ENCODE data around the gene RBBP8NL.
A peak's percentile ranks its signal among the peaks of the same experiment; 100 is the strongest.
"Not testable (repeated sequence)": the region's sequence is repeated elsewhere in the genome, so short reads cannot be mapped to it uniquely, and the experiment has no call there.

Gene RBBP8NL

DNA sequence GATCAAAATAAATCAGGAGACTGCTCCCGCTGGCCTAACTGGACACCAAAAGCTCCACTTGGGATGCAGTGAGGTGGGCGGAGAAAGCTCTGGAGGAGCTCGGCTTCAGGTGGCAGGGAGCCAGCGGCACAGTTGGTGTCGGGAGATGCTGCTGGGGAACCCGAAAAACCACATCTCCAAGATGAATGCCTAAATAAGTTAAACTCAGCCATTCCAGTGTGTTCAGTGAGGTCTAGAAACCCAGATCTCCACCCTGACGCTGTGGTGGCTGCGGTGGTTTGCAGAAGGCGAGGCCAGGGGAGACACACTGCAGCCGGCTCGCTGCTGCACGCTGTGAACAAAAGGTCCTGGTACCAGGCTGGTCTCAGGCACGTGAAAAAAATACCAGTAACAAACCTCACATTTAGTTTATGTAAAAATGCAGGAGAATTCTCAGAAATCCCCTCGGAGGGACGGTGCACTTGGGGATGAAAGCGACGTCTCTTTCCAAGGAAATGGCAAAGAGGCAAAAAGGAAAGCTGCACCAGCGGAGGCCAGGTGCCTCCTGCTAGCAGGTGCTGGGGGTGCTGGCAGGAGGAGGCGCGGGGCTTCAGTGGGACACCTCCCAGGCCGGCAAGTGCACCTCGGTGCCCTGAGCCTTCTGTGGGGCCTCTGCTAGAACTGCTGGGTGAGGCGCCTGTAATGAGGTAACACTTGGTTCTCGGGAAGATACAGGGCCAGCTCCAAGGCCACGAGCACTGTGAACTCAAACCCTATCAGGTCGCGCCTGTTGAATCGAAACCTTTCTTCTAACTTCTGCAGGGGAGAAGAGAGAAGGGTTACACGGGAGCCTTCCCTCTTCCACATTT is 36.8 kb downstream of the RBBP8NL start:
- DNase-seq, result no peak

DNA sequence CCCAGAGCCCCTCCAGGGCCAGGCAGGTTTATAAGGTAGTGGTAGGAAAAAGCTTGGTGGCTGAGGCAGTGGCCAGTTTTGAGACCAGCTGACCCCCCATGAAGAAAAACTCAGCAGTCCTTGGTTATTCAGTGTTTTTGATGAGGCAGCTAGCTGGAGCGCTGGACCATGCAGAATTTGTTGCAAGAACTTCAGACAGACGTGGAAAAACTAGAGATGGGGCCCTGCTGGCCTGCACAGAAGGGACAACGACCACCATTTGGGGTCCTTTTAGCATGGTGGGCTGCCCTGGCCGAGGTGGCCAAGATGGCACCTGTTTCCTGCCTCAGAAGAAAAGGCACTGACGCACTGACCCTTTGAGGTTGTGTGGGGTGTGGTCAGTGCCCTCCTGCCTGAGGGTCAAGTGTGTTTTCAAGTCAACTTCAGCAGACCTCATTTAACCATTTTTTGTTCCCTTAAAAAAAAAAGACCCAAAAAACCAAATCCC is 37.7 kb downstream of the RBBP8NL start:
- no peak for DNase-seq

GRCh38 chr20:62388839-62389600 is 38.3 kb downstream of the RBBP8NL start:
- no peak for DNase-seq

DNA sequence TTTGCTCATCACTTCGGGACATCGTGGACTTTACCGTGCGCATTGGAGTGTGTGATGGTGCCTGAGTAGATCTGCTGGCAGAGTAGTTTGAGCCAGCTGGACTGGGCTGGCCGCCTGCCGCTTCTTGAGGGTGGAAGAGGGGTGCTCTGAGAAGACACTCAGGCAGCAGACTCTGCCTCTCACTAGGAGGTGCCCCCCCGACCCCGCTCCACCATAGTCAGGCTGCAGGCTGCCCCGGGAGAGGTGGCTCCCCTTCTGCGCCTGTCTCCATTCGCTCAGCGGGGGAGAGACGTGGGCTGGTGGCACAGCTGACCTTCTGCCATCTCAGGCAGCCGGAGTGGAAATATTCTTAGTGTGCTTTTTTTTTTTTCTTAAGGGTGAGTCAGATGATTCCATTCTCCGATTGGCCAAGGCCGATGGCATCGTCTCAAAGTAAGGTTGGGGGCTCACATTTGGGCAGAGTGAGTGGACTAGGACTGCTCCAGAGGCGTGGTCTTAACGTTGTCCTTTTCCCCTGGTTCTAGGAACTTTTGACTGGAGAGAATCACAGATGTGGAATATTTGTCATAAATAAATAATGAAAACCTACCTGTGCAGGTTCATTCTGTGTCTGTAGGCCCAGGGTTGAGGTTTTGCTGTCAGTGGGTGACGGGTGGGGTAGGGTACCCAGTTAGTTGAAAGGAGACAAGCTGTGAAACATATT is 39.3 kb downstream of the RBBP8NL start:
- DNase-seq, result no peak

DNA sequence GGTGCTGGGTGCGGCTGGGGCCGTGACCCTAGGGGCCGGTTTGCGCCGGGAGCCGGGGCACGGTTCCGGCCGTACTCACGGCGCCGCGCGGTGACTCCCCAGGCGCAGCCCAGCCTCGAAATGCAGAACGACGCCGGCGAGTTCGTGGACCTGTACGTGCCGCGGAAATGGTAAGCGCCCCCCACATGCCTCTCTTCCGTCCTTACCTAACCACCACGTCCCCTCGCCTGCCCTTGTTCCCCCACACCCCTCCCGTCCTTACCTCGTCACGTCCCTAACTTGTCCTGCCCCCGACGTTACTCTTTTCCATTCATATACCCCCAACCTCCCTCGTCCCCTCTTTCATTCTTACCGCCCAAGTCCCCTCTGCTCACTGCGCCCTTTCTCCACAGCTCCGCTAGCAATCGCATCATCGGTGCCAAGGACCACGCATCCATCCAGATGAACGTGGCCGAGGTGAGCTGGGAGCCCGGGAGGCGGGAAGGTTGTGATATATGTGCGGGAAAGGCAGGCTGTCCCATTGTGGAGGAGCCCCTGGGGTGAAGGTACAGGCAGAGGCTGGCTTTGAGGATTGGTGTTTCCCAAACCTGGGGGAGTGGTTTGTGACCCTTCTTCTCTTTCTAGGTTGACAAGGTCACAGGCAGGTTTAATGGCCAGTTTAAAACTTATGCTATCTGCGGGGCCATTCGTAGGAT is 40.0 kb downstream of the RBBP8NL start:
- no peak for DNase-seq

GRCh38 chr20:62386383-62387218 is 40.7 kb downstream of the RBBP8NL start, which contains the start of gene RPS21:
TSS of gene RPS21 (plus strand) at chr20:62387103. CDS start at chr20:62387339, 236 bp downstream.
- DNase-seq, result peak; percentile 79 to 82

GRCh38 chr20:62382306-62383198 is 44.8 kb downstream of the RBBP8NL start:
- DNase-seq, result peak; percentile 53 to 62

DNA sequence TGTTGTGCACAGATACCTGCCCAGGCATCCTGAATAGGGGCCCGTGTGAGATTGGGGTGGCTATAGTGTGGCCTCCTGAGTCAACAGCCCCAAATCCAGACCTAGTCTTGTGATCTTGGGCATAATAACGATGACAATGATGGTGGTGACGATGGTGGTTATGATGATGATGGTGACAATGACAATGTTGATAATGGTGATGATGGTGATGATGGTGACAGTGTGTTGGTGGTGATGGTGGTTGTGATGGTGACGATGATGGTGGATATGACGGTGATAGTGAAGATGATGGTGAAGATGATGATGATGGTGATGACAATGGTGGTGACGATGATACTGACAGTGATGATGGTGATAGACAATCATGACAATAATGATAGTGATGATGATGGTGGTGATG is 45.5 kb downstream of the RBBP8NL start:
- DNase-seq, result no peak

DNA sequence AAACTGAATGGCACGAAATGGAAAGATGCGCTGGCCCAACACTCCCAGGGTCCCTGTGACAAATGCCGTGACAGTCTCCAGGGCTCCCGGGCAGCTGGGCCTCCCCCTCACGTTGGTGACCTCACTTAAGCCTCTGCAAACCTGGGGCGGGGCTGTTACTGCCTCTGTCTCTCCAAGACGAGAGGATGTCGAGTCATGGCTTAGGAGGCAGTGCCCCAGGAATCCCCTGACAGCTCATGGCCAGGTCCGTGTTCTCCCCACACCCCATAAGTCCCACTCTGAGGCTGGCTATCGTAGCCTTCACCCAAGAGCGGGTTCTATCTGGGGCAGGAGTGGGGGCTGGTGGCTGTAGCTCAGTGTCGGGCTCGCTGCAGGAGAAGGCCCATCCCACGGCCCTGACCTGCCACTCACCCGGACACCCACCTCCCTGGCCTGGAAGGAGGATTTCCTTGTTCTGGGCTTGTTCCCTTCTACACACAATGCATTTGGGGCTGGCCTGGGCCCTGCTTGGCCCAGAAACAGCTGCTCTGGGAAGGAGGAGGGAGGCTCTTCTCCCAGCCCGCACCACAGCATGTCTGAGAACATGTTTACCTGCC is 46.0 kb downstream of the RBBP8NL start:
- no peak for DNase-seq

DNA sequence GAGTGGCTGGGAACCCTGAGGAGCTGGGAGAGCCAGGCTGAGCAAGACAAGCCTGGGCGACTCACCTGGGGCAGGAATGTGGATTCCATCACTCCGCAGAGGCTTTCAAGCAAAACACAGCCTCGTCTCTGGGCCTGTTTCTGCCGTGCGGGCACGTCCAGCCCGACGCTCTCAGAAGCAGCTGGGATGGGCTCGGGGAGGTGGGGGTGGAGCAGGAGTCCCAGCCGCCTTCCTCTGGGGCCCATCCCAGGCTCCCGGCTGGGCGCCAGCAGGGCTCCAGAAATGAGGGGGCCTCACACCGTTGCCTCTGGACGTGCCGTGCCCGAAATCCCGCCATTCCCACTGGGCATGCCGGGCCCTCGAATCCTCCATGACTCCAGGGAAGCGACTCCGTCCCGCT is 49.1 kb downstream of the RBBP8NL start:
- DNase-seq, result no peak

- no peak for DNase-seq
Observed at GRCh38 chr20:62377615-62378178, 49.6 kb downstream of the RBBP8NL start.

DNA sequence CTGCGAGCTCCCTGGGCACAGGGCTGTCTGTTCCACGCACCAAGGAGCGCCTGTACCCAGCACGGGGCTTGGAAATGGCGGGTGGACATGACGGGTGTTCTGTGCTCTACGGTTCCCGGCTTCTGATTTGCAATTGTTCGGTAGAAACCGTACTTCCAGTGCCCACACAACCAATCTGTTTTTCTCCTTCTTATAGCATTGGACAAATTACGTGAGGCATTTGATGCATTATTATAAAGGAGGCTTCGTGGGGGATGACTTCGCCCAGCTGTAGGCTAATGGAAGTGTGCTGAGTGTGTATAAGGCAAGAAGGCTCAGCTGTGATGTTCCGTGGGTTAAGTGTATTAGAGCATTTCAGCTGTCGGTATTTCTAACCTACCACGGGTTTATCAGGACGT is 50.3 kb downstream of the RBBP8NL start:
- no peak for DNase-seq

DNA sequence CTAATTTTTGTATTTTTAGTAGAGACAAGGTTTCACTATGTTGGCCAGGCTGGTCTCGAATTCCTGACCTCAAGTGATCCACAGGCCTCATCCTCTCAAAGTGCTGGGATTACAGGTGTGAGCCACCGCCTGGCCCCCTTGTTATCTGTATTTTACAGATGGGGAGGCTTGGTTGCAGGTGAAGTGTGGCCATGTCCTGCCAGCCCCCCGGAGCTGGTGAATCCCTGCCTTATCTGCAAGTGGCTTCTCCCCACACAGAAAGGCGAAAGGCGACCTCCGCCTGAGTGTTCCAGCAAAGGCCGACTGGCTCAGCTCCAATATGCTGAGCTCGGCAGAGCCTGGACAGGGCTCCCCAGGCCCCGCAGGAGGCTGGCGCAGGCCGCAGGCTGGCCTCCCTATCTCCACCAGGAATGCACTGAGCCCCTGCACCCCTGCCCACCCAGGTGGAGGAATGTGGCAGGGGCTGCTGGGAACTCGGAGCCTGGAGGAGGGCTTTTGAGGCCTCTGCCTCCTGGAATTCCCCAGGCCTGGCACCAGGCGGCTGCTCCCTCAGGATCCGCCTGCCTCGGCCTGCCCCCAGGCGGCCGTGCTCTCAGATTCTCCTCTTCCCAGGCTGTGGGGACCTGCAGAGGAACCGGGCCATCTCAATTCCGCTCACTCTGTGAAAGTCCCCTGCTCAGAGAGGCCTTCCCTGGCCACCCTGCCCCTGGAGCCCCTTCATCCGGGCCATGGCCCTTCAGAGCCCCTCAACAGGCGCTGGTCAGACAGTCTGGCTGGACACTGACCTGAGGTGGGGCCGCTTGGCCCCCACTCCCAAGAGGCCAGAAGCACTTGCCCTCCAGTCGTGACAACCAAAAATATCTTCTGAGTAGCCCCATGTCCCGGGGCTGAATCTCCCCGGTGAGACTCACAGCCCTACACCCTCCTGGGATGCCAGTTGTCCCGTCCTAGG is 51.0 kb downstream of the RBBP8NL start:
- no peak for DNase-seq

- no peak for DNase-seq
Observed at GRCh38 chr20:62374331-62375152, 52.8 kb downstream of the RBBP8NL start.

- not testable (repeated sequence) for DNase-seq
Observed at GRCh38 chr20:62373631-62374179, 53.6 kb downstream of the RBBP8NL start.

DNA sequence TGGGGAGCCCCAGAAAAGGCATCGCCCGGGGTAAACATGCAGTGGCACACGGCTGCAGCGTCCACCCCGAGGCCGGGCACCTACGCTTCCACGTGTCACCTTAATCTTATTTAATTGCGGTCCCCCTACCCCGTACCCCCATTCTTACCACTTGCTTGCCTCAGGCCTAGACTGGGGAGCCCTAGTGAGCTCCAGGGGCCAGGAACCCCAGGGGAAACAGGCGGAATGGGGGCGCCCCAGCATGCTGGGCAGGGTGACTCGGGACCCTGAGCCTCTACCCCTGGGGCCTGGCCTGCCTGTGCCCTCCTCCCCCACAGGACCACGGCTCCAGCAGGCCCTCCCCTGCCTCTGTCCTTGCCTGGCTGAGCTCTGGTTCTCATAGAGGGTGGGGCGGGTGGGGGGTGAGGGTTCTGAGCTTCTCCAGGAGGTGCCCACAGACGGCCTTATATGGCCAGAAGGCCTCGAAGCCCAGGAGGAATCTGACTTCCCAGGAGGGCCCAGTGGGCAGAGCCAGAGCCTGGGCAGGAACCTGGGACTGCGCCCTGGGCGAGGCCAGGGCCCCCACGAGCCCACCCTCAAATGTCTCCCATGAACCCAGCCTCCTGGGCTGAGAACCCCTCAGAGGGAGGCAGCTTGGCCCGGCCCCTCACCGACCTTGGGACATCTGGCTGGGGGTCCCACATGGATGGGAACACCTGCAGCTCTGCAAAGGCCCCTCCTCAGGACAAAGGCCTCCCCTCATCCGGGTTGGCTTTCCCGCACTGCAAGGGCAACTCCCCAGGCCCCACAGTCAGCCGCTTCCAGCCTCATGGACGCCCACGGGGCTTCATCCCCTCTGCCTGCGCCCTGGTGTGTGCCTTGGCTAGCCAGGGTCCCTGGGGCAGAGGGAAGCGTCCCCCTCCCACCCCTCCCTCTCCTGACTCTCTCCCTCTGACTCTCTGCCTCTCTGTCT is 55.0 kb downstream of the RBBP8NL start:
- no peak for DNase-seq

Data from AML-193 (cell line).